Smooth muscle cell (in vitro differentiated cells): ENCODE results near the gene OTOP1. TPM values are rescaled to one million over a fixed set of nuclear protein-coding genes. Genes with fewer than 3 reads are reported as not detected.
"Not testable (repeated sequence)": the region's sequence is repeated elsewhere in the genome, so short reads cannot be mapped to it uniquely, and the experiment has no call there.

ENCODE experiments used
- DNase-seq: peaks from one replicate; lab custom pipeline; 2025; ENCODE audit not compliant: unreplicated experiment; lab: John Stamatoyannopoulos, UW
- H2AFZ ChIP-seq: fragments of 200-600 bp; sonication (generic); 2 replicates; pipeline ENCODE4 v1.6.0; 2016; ENCODE audit warnings: antibody characterized with exemption, low read depth, mild to moderate bottlenecking
- H3F3A ChIP-seq: fragments of 200-600 bp; sonication (generic); 2 replicates; pipeline ENCODE4 v1.6.0; 2017; ENCODE audit warnings: antibody characterized with exemption, low read depth
- H3K27ac ChIP-seq: fragments of 200-600 bp; sonication (generic); 2 replicates; pipeline ENCODE4 v1.5.1; 2016; ENCODE audit warnings: low read depth, mild to moderate bottlenecking
- H3K27me3 ChIP-seq: fragments of 200-600 bp; sonication (generic); 2 replicates; pipeline ENCODE4 v1.6.1; 2016; ENCODE audit warnings: low read depth, mild to moderate bottlenecking
- H3K36me3 ChIP-seq: fragments of 200-600 bp; sonication (generic); 2 replicates; pipeline ENCODE4 v1.5.1; 2016; ENCODE audit warnings: low read depth
- H3K4me1 ChIP-seq: fragments of 200-600 bp; sonication (generic); 2 replicates; pipeline ENCODE4 v1.5.1; 2016; ENCODE audit warnings: low read depth
- H3K4me2 ChIP-seq: fragments of 200-600 bp; sonication (generic); 2 replicates; pipeline ENCODE4 v1.6.0; 2016; ENCODE audit warnings: mild to moderate bottlenecking
- H3K4me3 ChIP-seq: fragments of 200-600 bp; sonication (generic); 2 replicates; pipeline ENCODE4 v1.5.1; 2016; ENCODE audit warnings: mild to moderate bottlenecking
- H3K79me2 ChIP-seq: fragments of 200-600 bp; sonication (generic); 2 replicates; pipeline ENCODE4 v1.6.0; 2016; ENCODE audit warnings: low read depth, mild to moderate bottlenecking
- H3K9ac ChIP-seq: fragments of 200-600 bp; sonication (generic); 2 replicates; pipeline ENCODE4 v1.6.0; 2016; ENCODE audit warnings: low read depth
- H3K9me3 ChIP-seq: fragments of 200-600 bp; sonication (generic); replicated peaks from 2 replicates; pipeline ENCODE4 v1.5.1; 2016; ENCODE audit warnings: low read depth
- H4K20me1 ChIP-seq: fragments of 200-600 bp; sonication (generic); 2 replicates; pipeline ENCODE4 v1.6.0; 2016; ENCODE audit warnings: low read depth
- WGBS: methylation state at CpG from one replicate; pipeline ENCODE4 v1.1.7; 2016; ENCODE audit warnings: low lambda C conversion rate; 5-methylcytosine and 5-hydroxymethylcytosine counted together
- polyA plus RNA-seq: library from polyadenylated mRNA; unstranded; fragments of >200 nt; fragmentation: Nextera tagmentation; extraction: Ambion mirVana; gene quantifications from 2 replicates; pipeline ENCODE4 v1.2.1, GENCODE V29; 2016
- total RNA-seq: library from RNA; depleted of rRNA; stranded (reverse); fragments of >200 nt; gene quantifications from 2 replicates; pipeline ENCODE4 v1.2.3, GENCODE V29; 2014
- TF ChIP-seq, protein P1 (sequence below): fragments of 200-600 bp; sonication (generic); IDR thresholded peaks from 2 replicates; pipeline ENCODE4 v1.5.1; 2017; ENCODE audit warnings: borderline replicate concordance, mild to moderate bottlenecking, antibody characterized with exemption; ENCODE audit not compliant: insufficient read depth, poor library complexity, severe bottlenecking

The OTOP1 gene
- total and polyA plus RNA-seq, 2 experiments from 2014 or later: not detected

DNA sequence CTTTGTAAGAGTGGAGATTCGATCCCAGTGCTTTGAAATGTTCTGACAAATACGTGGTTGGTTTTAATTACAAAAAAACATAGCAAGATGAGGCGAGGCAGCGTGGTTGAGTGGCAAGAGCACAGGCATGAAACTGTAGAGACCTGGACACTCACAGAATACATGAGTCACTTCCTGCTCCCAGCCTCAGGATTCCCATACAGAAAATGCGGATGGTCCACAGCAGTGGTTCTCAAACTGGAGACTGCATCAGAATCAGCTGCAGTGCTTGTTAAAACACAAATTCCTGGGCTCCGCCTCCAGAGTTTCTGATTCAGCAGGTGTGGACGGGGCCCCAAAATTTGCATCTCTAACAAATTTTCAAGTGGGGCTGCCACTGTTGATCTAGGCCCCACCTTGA is 10.1 kb downstream of the OTOP1 start:
- WGBS: 51% methylated on average over 7 of the region's 7 CpGs
- Histone ChIP-seq H3K27ac (no peak overlapping the region), H2AFZ (no peak overlapping the region), H3F3A (no peaks in the 10 kb centered on the region), H3K9me3 (no peaks in the 10 kb centered on the region), H4K20me1 (no peaks in the 10 kb centered on the region), H3K4me1 (no peaks in the 10 kb centered on the region), H3K9ac (no peak overlapping the region), H3K79me2 (no peaks in the 10 kb centered on the region), H3K4me3 (no peak overlapping the region), H3K36me3 (no peaks in the 10 kb centered on the region), H3K27me3 (peaks cover 8% of the 10 kb centered on the region), H3K4me2 (no peak overlapping the region)
- no peak for DNase-seq
- TF ChIP-seq, protein P1, sequence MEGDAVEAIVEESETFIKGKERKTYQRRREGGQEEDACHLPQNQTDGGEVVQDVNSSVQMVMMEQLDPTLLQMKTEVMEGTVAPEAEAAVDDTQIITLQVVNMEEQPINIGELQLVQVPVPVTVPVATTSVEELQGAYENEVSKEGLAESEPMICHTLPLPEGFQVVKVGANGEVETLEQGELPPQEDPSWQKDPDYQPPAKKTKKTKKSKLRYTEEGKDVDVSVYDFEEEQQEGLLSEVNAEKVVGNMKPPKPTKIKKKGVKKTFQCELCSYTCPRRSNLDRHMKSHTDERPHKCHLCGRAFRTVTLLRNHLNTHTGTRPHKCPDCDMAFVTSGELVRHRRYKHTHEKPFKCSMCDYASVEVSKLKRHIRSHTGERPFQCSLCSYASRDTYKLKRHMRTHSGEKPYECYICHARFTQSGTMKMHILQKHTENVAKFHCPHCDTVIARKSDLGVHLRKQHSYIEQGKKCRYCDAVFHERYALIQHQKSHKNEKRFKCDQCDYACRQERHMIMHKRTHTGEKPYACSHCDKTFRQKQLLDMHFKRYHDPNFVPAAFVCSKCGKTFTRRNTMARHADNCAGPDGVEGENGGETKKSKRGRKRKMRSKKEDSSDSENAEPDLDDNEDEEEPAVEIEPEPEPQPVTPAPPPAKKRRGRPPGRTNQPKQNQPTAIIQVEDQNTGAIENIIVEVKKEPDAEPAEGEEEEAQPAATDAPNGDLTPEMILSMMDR: no peak

DNA sequence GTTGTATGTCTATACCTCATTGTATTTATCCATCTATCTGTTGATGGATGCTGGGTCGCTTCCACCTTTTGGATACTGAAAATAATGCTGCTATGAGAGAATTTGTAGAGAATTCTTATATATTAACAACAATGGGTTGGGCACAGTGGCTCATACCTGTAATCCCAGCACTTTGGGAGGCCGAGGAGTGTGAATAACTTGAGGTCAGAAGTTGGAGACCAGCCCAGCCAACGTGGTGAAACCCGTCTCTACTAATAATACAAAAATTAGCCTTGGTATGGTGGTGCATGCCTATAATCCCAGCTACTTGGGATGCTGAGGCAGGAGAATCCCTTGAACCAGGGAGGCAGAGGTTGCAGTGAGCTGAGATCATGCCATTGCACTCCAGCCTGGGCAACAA is 13.1 kb downstream of the OTOP1 start:
- not testable (repeated sequence) for H3K36me3 ChIP-seq, H3K4me1 ChIP-seq, H3K9ac ChIP-seq, H3F3A ChIP-seq, H3K27ac ChIP-seq, H3K79me2 ChIP-seq, H4K20me1 ChIP-seq, H3K4me3 ChIP-seq, H3K9me3 ChIP-seq, H2AFZ ChIP-seq, DNase-seq, H3K27me3 ChIP-seq, H3K4me2 ChIP-seq
- WGBS: 86% methylated on average over 4 of the region's 4 CpGs

DNA sequence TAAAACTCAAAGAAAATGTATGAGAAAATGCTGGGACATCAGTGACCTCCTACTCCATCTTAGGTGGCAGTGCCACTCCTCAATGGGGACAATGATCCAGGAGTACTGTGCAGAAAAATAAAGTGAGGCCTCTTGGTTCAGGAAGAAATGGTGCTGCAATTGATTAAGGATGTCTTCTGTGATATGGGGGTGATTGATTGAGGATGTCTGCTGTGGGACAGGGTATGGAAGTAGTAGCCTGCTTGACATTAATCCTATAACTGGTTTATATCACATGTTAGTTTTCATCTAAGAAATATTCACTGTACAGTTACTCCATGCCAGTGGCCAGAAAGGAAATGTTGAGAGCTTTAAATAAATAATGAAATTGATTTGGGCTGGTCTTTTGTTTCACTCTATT is 20.5 kb downstream of the OTOP1 start:
- H3K9me3 ChIP-seq: no peaks in the 10 kb centered on the region
- no peak for DNase-seq
- H3K27me3 ChIP-seq: peaks cover 33% of the 10 kb centered on the region
- H3K4me1 ChIP-seq: no peaks in the 10 kb centered on the region
- H3K36me3 ChIP-seq: no peaks in the 10 kb centered on the region
- no peak overlapping the region for H3K4me2 ChIP-seq
- H3K4me3 ChIP-seq: no peak overlapping the region
- TF ChIP-seq, protein P1: no peak
- no peak overlapping the region for H3K9ac ChIP-seq
- no peaks in the 10 kb centered on the region for H3F3A ChIP-seq
- no peaks in the 10 kb centered on the region for H3K79me2 ChIP-seq
- H3K27ac ChIP-seq: no peak overlapping the region
- H4K20me1 ChIP-seq: no peaks in the 10 kb centered on the region
- no peak overlapping the region for H2AFZ ChIP-seq

DNA sequence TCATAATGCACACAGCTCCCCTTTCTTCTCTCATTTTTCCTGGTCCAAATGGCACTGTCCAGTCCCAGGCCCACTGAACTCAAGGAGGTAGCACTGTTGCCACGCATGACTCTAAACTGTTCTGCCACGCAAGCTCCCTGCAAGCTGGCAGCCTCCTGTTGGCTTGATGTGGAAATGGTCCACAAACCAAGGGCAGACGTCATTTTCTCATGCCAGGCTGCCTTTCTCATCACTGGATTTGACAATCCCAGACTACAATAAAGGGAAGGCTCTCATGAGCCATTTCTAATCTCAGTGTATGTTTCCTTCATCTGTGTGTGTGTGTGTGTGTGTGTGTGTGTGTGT is 22.4 kb downstream of the OTOP1 start:
- no peak overlapping the region for H3K4me3 ChIP-seq
- H2AFZ ChIP-seq: no peak overlapping the region
- H3K27ac ChIP-seq: no peak overlapping the region
- H3F3A ChIP-seq: no peaks in the 10 kb centered on the region
- H3K4me1 ChIP-seq: no peaks in the 10 kb centered on the region
- no peaks in the 10 kb centered on the region for H4K20me1 ChIP-seq
- no peaks in the 10 kb centered on the region for H3K9me3 ChIP-seq
- 87% methylated on average over 3 of the region's 3 CpGs for WGBS
- H3K4me2 ChIP-seq: no peak overlapping the region
- no peaks in the 10 kb centered on the region for H3K79me2 ChIP-seq
- no peak for DNase-seq
- H3K9ac ChIP-seq: no peak overlapping the region
- no peaks in the 10 kb centered on the region for H3K36me3 ChIP-seq
- TF ChIP-seq, protein P1: no peak
- peaks cover 29% of the 10 kb centered on the region for H3K27me3 ChIP-seq
